ENCODE measurements around the gene TCF12. TPM values are rescaled to one million over a fixed set of nuclear protein-coding genes. Genes with fewer than 3 reads are reported as not detected.

Gene TCF12
- total RNA-seq, 1 donor from 2014 or later, result 112 TPM

DNA sequence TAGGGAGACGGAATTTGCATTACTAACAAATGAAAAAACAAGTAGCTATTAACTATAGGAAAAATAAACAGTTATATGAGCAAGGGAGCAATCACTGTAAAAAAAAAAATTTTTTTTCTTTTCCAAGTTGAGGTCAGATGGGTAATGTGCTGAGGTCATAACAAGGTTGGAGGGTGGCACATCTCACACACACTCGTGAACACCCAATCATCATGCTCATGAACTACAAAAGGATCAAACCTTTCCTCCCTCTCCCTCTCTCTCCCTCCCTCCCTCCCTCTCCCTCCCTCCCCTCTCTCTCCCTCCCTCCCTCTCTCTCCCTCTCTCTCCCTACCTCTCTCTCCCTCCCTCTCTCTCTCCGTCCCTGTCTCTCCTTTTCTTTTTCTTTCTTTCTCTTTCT, 360.0 kb downstream of the TCF12 start:
- Mint-ChIP-seq H3K9me3 (ENCODE audit: unreplicated experiment) (no peaks in the 10 kb centered on the region), H3K4me3 (ENCODE audit: unreplicated experiment) (no peak overlapping the region), H3K36me3 (ENCODE audit: low read depth, unreplicated experiment) (peaks cover 19% of the 10 kb centered on the region), H3K27ac (ENCODE audit: unreplicated experiment) (no peak overlapping the region), H3K27me3 (ENCODE audit: low read depth, unreplicated experiment) (no peaks in the 10 kb centered on the region), H3K4me1 (ENCODE audit: low read depth, unreplicated experiment) (no peaks in the 10 kb centered on the region)
- FAIRE-seq (no peak), DNase-seq (ENCODE audit: low read depth) (no peak)
- H3K4me3 ChIP-seq (ENCODE audit: insufficient read depth, low read depth, low read length), result no peak overlapping the region
- peaks cover 21% of the 10 kb centered on the region for H3K36me3 ChIP-seq (ENCODE audit: insufficient read depth, low read length)
- H3K4me1 ChIP-seq (ENCODE audit: insufficient read depth, low read length), result no peaks in the 10 kb centered on the region
- no peak overlapping the region for H3K9ac ChIP-seq (ENCODE audit: low read length)
- no peak overlapping the region for H3K27ac ChIP-seq (ENCODE audit: low read depth, low read length)
- H3K9me3 ChIP-seq (ENCODE audit: insufficient read depth, low read depth, low read length), result no peaks in the 10 kb centered on the region
- no peak overlapping the region for H2AFZ ChIP-seq (ENCODE audit: low read depth, low read length)
- no peak overlapping the region for H3K4me2 ChIP-seq (ENCODE audit: low read length)
- H4K20me1 ChIP-seq (ENCODE audit: insufficient read depth, low read length), result peaks cover 13% of the 10 kb centered on the region
- no peak for TF ChIP-seq EZH2 (IDR thresholded peaks at IDR 0.05; ENCODE audit: insufficient read depth, low read length)
- TF ChIP-seq, protein P1, sequence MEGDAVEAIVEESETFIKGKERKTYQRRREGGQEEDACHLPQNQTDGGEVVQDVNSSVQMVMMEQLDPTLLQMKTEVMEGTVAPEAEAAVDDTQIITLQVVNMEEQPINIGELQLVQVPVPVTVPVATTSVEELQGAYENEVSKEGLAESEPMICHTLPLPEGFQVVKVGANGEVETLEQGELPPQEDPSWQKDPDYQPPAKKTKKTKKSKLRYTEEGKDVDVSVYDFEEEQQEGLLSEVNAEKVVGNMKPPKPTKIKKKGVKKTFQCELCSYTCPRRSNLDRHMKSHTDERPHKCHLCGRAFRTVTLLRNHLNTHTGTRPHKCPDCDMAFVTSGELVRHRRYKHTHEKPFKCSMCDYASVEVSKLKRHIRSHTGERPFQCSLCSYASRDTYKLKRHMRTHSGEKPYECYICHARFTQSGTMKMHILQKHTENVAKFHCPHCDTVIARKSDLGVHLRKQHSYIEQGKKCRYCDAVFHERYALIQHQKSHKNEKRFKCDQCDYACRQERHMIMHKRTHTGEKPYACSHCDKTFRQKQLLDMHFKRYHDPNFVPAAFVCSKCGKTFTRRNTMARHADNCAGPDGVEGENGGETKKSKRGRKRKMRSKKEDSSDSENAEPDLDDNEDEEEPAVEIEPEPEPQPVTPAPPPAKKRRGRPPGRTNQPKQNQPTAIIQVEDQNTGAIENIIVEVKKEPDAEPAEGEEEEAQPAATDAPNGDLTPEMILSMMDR (IDR thresholded peaks at IDR 0.05; ENCODE audit: insufficient read depth, low read depth, low read length), result no peak
- H3K79me2 ChIP-seq (ENCODE audit: insufficient read depth, low read length), result no peaks in the 10 kb centered on the region
- H3K27me3 ChIP-seq (ENCODE audit: insufficient read depth, low read length), result no peaks in the 10 kb centered on the region

DNA sequence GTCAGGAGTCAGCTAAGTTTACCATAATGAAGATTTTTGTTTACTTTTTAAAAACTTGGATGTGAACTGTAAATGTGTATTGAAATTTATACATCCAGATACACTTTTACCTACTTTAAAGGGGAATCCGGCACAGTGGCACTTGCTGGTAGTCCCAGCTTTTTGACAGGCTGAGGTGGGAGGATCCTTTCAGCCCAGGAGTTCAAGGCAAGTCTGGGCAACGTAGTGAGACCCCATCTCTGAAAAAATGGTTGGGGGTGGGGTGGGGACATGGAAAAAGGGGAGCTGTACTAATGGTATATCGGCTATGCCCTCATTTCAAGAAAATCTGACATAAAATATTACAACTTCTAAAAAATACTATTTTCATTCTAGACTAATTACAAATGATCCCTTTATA, 362.0 kb downstream of the TCF12 start:
- Histone ChIP-seq H3K27ac (ENCODE audit: low read depth, low read length) (no peak overlapping the region), H3K4me1 (ENCODE audit: insufficient read depth, low read length) (no peaks in the 10 kb centered on the region), H3K36me3 (ENCODE audit: insufficient read depth, low read length) (peaks cover 20% of the 10 kb centered on the region), H3K79me2 (ENCODE audit: insufficient read depth, low read length) (no peaks in the 10 kb centered on the region), H3K9ac (ENCODE audit: low read length) (no peak overlapping the region), H2AFZ (ENCODE audit: low read depth, low read length) (no peak overlapping the region), H3K27me3 (ENCODE audit: insufficient read depth, low read length) (no peaks in the 10 kb centered on the region), H3K4me2 (ENCODE audit: low read length) (no peak overlapping the region), H4K20me1 (ENCODE audit: insufficient read depth, low read length) (peaks cover 6% of the 10 kb centered on the region), H3K4me3 (ENCODE audit: insufficient read depth, low read depth, low read length) (no peak overlapping the region), H3K9me3 (ENCODE audit: insufficient read depth, low read depth, low read length) (no peaks in the 10 kb centered on the region)
- Mint-ChIP-seq H3K9me3 (ENCODE audit: unreplicated experiment) (no peaks in the 10 kb centered on the region), H3K27me3 (ENCODE audit: low read depth, unreplicated experiment) (no peaks in the 10 kb centered on the region), H3K4me1 (ENCODE audit: low read depth, unreplicated experiment) (peaks cover 4% of the 10 kb centered on the region), H3K36me3 (ENCODE audit: low read depth, unreplicated experiment) (peaks cover 22% of the 10 kb centered on the region), H3K4me3 (ENCODE audit: unreplicated experiment) (no peak overlapping the region), H3K27ac (ENCODE audit: unreplicated experiment) (no peak overlapping the region)
- DNase-seq (ENCODE audit: low read depth), result no peak
- TF ChIP-seq, protein P1 (IDR thresholded peaks at IDR 0.05; ENCODE audit: insufficient read depth, low read depth, low read length), result no peak
- TF ChIP-seq EZH2 (IDR thresholded peaks at IDR 0.05; ENCODE audit: insufficient read depth, low read length), result no peak
- no peak for FAIRE-seq

DNA sequence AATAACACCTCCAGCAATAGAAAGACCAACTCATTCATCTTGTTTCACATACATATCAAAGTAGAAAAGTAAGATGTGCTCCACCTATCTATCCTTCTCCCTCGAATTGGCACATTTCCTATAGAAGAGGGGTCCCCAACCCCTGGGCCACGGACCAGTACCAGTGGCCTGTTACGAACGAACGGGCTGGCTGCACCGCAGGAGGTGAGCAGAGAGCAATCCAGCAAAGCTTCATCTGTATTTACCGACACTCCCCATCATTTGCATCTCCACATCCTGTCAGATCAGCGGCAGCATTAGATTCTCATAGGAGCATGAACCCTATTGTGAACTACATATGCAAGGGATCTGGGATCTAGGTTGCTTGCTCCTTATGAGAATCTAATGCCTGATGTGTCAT, 362.9 kb downstream of the TCF12 start:
- DNase-seq (ENCODE audit: low read depth) (no peak), FAIRE-seq (no peak)
- Mint-ChIP-seq H3K4me3 (ENCODE audit: unreplicated experiment) (no peak overlapping the region), H3K9me3 (ENCODE audit: unreplicated experiment) (no peaks in the 10 kb centered on the region), H3K4me1 (ENCODE audit: low read depth, unreplicated experiment) (peaks cover 4% of the 10 kb centered on the region), H3K36me3 (ENCODE audit: low read depth, unreplicated experiment) (peaks cover 27% of the 10 kb centered on the region), H3K27ac (ENCODE audit: unreplicated experiment) (no peak overlapping the region), H3K27me3 (ENCODE audit: low read depth, unreplicated experiment) (no peaks in the 10 kb centered on the region)
- Histone ChIP-seq H2AFZ (ENCODE audit: low read depth, low read length) (no peak overlapping the region), H3K27me3 (ENCODE audit: insufficient read depth, low read length) (no peaks in the 10 kb centered on the region), H4K20me1 (ENCODE audit: insufficient read depth, low read length) (no peaks in the 10 kb centered on the region), H3K4me3 (ENCODE audit: insufficient read depth, low read depth, low read length) (no peak overlapping the region), H3K4me1 (ENCODE audit: insufficient read depth, low read length) (no peaks in the 10 kb centered on the region), H3K9me3 (ENCODE audit: insufficient read depth, low read depth, low read length) (no peaks in the 10 kb centered on the region), H3K27ac (ENCODE audit: low read depth, low read length) (no peak overlapping the region), H3K4me2 (ENCODE audit: low read length) (no peak overlapping the region), H3K9ac (ENCODE audit: low read length) (no peak overlapping the region), H3K36me3 (ENCODE audit: insufficient read depth, low read length) (peaks cover 24% of the 10 kb centered on the region), H3K79me2 (ENCODE audit: insufficient read depth, low read length) (no peaks in the 10 kb centered on the region)
- TF ChIP-seq, protein P1 (IDR thresholded peaks at IDR 0.05; ENCODE audit: insufficient read depth, low read depth, low read length), result no peak
- no peak for TF ChIP-seq EZH2 (IDR thresholded peaks at IDR 0.05; ENCODE audit: insufficient read depth, low read length)
